Embryonic facial prominence (tissue), 1 donor: Measurements from ENCODE around the gene WWOX.

Experiments used
- DNase-seq: peaks from one replicate; pipeline ENCODE4 v3.0.0-alpha.2; 2016; ENCODE audit errors: extremely low spot score

WWOX gene

DNA sequence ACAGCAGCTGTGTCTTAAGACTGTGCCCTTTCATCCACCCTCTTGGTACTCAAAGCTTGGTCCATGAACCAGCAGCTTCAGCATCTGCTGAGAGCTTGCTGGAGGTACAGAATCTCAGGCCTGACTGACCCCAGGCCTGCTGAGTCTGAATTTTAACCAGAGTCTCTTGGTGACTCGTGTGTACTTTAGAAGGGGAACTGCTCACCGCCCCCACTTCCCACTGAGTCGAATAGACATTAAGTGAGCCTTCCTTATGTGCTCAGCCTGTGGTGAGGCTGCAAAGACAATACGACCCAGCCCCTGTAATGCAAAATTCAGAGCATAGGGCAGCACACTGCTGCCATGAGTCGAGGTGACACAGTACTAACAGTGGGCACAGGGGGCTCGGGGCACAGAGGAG is 662.8 kb downstream of the WWOX start:
- DNase-seq, result no peak

DNA sequence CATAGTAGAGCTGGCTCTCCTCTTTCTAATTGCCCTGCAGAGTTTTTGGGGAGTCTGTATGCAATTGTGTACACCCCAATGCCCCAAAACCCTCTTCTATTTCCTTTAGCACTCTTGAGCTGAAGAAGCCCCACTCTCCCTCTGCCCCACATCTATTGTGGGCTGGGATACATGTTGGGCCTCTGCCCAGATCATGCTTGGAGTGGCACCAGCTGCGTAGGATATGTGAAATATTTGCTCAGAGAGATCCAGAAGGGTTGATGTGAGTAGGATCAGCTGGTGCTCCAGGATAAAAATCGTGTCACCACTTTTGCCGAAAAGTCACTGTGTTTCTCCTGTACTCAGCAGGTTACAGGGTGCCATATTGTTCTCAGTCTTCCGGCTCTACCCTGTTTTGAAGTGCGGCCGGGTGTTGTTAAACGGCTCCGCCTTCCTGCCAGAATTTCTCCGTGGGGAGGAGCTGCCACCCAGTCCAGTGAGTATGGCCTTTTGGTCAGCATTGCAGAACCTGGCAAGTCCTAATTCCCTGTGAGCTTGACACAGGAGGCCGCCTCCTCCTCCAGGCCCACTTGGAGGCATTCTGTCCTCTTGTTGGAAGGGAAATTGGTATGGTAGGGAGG is 664.5 kb downstream of the WWOX start:
- no peak for DNase-seq

DNA sequence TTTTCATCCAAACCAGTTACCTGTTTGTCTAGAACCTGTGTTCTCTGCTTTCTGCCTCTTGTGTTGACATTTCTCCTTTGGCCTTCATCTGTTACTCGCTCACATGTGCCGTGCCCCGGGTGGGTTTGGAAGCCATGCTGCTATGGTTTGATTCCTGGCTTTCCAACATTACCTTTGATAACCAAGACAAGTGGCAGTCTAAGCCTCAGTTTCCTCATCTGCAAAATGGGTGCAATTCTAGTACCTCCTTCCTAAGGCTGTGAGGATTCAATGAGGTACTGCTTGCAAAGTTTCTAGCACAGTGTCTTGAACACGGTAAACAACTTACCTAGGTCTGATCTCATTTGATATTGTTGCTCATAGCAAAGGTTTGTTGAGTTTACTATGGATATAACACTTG is 665.0 kb downstream of the WWOX start:
- DNase-seq, result no peak

DNA sequence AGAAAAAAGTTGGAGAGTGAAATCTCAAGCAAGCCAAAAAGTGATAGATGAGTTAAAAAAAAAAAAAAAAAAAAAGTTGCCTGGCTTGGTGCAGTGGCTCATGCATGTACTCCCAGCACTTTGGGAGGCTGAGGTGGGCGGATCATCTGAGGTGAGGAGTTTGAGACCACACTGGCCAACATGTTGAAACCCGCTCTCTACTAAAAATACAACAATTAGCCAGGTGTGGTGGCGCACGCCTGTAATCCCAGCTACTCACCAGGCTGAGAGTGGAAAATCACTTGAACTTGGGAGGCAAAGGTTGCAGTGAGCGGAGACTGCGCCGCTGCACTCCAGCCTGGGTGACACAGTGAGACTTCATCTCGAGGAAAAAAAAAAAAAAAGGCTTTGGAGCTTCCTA is 668.8 kb downstream of the WWOX start:
- DNase-seq, result no peak

DNA sequence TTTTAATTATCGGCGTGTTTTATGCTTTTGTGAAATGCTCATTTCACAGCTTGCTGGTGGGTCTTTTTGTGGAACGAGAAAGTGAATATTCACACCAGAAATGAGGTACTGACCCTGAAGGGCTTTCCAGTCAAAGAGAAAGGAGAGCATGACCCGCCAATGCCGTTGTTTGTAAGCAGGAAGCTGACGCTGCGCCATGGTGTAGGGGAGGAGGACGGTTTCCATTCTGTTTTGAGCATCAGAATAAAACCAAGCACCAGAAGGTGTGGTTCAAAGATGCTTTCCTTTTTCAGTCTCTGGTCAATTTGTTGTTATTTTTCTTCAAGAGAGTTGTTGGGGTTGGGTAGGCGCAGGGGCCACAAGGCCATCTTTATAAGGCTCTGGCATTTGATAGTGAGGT is 669.3 kb downstream of the WWOX start:
- DNase-seq, result no peak

DNA sequence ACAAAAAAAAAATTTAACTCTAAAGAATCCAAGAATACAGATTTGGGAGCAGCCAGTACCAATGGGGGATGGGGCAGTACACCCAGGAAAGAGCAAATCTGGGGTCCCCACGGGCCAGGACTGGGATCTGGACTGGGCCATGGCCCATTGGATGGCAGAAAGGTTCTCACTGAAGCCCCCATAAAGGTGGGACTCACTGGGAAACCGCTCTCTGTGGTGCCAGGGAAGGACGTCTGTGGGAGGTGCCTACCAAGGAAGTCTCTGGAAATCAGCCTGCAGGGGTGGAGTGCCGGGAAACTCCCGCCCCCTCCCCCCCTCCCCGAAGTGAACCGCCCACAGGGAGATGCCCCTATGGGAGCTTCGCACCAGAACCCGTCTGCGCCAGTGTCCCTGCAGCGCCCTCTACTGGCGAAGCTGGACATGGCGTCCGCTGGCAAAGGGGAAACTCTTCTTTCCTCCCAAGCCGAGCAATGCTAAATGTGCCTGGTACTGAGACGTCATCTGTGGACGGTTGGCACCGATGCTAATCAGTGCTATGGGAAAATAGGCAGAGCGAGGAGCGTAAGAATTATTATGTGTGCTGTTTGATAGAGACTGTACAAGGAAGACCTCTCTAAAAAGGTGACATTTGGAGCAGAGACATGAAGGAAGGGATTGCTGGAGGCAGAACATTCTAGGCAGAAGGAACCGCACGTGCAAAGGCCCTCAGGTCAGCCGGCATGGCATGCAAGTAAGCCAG is 671.1 kb downstream of the WWOX start:
- DNase-seq, result no peak

DNA sequence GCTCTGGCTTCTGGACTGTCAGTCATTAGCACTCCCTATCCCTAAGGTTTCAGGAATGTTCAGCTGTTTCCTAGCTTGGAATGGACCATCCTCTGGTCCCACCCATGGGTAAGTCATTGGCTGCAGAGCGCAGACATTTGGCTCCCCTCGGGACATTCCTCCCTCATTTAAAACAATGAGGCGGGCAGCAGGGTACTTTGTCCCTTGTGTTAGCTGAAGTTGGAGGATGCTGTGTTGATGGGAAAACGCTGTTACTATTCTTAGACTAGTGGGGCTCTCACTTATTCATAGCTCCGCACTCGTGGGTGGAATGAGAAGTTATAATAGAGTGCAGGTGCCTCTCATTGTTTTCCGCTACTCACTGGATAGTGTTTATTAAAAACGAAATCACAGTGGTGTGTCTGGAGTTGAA is 673.8 kb downstream of the WWOX start:
- no peak for DNase-seq

DNA sequence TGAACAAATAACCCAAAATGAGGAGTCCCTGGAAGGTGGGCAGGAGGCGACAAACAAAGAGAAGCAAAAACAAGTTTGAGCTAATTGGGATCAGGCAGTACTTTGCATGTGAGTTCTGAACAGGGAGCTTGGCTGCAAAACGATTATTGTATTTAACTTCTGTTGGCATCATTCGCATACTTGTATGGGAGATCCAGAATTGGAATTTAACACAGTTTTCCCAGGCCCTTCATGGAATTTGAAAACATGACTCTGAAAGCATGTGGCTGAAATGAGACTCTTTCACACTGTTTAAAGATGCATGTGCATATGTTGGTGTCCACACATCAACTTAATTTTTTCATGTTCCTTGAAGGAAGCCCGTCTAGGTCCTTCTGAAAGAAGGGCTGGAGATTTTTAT is 674.3 kb downstream of the WWOX start:
- DNase-seq, result no peak

DNA sequence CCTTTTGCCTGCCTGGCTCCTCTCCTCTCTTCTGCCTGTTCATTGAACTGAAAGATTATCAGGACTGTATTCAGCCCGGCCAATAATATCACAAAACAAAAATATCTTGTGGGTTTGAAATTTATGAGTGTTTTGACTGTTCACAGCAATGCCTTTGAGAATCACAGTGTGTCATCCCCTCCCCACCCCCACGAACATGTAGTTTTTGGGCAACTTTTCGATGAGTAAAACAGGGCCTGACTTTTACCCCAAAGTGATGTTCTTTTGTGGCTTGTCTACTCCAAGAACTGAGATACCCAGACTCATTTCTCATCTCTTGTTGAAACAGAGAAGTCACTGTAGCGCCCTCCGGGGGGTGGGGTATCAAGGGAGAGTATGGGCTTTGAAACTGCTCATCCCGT is 675.7 kb downstream of the WWOX start:
- DNase-seq, result no peak

DNA sequence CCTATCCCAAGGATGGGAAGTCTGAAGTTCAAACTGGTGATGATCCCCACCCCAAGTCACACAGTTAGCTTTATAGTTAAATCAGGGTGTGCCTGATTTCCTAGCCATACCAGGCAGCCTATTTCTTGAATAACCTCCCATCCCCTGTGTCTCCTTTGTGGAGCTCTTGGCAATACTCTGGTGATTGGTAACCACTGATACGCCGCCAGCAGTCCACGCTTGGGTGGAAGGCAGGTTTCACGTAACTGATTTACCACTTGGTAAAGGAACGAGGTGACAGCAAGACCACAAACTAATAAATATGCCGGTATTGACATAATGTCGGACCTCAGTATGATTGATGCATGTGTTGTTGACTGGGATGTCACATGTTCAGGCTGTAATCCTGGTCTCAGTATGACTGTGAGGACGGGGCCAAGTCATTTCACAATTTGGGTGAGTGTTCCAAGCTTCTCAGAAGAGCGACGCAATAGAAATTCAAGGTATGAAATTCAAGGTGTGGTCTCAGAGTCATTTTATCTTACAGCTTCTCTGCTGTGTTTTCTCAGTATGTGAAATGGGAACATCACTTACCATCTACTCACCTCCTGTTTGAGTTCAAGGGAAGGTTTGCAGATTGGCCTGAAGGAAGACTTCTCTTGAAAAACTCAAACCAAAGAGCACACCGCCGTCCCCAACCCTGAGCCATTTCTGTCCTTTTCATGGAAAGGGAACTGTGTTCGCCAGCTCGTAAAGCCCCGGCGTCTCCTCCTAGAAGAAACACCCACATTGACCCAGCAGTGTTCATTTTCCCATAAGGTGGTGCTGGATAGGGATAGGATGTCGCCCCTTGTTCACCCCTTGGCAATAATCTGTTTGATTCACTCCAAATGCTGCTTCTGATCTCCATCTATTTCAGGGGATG is 678.9 kb downstream of the WWOX start:
- no peak for DNase-seq

DNA sequence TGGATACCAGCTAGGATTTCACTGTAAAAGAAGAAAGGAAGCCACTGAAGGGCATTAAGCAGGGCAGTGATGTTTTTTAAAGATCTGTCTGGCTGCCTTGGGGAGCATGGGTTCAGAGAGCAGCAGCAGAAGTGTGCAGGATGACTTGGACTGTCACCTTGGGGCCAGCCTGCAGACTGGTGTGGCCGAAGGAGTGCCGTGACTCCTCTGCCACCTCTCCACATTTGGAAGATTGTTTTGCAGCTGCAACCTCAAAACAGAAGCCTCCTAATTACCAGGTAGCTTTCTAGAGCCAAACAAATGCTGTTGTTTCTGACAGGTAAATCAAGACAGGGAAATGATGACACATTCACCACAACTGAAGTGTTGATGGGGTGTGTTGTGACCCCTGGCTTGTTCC is 681.4 kb downstream of the WWOX start:
- DNase-seq, result no peak

DNA sequence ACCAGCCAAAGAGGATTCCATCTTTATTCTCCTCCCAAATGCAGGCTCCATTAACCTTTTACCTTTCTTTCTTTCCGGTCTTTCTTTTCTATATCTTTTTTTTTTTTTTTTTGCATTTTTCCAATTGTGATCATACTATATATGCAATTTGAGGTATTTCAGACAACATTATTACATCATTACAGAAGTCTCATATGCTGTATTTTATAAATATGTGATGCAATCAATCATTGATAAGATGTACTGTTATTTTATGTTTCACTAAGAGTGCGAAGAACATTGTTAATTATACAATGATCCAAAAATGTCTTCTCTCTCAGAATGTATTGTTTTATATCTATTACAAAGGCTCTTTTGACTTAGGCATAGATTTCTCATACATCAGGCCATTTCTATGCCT is 683.1 kb downstream of the WWOX start:
- no peak for DNase-seq

DNA sequence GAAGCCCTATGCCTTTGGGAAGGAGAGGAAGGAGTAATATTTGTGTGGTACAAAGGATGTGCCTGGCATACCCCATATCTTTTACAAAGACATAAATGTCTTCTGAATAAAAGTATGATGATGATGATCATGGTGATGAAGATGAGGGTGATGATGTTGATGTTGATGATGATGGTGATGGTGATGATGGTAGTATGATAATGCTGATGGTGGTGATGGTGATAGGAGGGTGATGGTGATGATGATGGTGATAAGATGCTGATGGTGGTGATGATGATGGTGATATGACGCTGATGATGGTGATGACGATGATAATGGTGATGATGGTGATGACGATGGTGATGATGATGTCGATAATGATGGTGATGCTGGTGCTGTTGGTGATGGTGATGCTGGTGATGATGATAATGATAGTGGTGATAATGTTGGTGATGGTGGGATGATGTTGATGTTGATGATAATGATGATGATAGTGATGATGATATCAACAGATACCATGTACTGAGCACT is 684.2 kb downstream of the WWOX start:
- no peak for DNase-seq

DNA sequence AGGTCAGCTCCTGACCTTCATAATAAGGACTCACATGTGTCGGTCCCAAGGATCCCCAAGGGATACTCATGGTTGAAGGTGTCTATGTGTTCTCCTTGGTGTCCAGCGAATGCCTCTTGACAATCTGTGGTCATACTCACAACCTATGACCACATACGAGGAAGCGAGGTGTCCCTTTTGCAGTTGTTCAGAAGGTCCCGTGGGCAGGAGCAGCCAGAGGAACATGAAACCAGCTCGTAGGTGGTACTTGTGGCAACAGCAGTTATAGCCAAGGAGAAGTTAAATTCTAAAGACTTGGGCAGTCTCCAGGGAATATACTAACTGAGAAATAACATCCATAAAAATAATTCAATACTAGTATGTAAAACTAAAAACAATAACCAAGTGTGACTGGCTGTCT is 685.3 kb downstream of the WWOX start:
- no peak for DNase-seq

DNA sequence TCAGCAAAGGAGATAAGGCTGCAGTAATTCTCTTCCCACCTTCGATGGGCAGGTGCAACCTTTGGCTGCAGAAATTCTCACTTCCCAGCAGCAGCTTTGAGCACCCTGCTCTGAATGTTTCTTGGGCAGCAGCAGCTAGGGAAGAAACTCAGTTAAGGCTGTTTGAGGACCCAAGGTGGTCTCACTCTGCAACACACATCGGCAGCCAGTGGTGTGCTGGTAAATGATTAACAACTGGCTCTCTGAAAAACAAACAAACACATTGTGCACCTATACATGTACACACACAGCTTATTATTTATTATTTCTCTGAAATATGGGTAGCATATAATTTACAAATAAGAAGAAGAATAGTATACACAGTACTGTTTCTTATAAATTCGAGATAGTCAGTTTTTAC is 685.8 kb downstream of the WWOX start:
- no peak for DNase-seq

DNA sequence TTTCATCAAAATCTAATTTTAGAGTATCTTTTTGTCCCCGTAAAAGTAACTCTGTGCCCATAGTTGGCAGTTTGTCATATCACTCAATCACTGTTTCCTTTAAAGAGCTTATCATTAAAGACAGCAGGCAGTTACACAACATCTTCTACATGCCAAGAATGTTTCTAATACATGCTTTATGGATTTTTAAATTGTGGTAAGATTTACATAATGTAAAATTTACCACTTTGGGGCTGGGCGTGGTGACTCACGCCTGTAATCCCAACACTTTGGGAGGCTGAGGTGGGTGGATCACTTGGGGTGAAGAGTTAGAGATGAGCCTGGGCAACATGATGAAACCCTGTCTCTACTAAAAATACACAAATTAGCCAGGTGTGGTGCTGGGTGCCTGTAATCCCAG is 687.2 kb downstream of the WWOX start:
- no peak for DNase-seq

DNA sequence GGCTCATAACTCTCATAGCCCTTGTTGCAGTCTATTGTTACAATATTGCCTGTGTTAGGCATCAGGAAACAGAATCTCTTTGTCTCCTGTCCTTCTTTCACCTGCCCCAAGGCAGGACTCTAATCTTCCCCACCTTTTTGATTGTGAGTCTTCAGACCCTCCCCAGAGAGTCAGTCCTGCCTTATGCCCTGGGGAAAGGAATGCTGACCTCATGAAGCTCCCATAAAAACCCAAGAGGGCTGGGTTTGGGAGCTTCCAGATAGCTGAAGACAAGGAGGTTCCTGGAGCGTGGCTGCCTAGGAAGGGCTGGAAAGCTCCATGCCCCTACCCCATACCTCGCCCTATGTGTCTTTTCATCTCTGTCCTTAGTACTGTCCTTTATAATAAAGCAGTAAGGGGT is 688.8 kb downstream of the WWOX start:
- DNase-seq, result no peak

DNA sequence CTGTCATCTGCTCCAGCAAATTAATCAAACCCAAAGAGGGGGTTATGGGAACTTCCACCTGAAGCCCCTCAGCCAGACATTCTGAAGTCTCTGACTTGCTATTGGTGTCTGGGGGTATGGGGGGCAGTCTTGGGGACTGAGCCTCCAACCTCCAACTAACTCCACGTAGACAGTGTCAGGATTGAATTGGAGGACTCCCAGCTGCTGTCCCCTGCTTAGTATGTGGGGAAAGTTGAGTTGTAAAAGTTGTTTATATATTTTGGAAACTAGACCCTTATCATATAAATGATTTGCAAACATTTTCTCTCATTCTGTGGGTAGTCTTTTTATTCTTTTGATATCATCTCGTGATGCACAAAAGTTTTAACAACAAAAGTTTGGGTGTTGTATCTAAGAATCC is 689.2 kb downstream of the WWOX start:
- no peak for DNase-seq

DNA sequence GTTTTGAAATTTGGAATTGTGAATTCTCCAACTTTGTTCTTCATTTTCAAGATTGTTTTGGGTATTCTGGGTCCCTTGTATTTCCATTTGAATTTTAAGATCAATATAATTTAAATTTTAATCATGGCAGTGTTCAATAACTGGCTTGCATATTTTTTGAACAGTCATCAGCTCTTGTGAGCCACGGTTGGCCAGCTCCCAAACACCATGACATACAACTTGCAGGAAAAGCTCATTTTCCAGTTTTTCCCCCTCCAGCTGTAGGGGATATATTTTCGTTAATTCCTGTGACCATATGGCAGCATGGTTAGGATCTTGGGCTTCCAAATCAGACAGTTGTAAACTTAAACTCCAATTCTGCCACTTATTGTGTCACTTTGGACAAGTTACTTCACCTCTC is 690.1 kb downstream of the WWOX start:
- no peak for DNase-seq

DNA sequence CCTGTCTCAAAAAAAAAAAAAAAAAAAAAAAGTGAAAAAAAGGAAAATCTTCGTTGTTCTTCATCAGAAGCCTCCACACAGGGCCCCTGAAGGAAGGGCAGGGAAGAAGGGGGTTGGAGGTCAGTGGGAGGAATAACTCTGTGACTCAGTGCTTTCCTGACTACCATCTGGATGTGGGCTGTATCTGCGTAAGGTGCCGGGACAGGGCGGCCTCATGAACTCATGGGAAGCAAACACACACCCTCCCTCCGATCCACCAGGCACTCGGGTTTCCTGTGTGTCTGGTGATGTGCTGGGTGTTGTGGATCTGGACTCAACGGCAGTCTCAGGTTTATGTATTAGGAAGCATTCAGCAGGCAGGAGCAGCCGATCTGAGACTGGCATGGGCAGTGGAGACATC is 691.6 kb downstream of the WWOX start:
- DNase-seq, result no peak

DNA sequence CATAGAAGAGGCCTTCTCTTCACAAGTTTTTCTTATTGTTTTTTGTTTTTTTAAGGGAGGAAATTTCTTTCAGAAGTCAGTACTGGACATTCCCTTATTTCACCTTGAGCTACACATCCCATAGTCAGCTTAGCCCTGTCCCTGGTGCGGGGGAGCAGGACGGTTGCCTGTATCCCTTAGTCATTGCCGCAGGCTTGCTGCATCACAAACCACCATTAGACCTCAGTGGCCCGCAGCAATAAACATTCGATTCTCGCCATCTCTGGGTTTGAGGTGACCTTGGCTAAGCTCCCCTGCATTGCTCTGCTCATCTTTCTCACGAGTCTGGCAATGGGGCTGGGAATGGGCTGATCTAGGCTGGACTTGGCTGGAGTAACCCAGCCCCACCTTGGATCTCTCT is 692.5 kb downstream of the WWOX start:
- DNase-seq, result no peak

DNA sequence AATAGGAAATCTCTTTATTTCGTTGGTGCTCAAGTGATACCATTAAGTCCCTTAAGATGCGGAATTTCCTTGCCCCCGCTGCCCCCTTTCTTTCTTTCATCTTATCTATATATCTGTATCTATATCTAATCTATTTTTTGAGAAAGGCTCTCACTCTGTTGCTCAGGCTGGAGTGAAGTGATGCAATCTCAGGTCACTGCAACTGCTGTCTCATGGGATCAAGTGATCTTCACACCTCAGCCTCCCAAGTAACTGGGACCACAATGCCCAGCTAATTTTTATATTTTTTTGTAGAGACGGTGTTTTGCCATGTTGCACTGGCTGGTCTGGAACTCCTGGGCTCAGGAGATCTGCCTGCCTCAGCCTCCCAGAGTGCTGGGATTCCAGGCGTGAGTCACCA is 693.5 kb downstream of the WWOX start:
- DNase-seq, result no peak
